ENCODE data around the gene FOXI2.

The FOXI2 gene

GRCh38 chr10:127736915-127737562 is at the start of gene FOXI2:
Gene FOXI2, plus strand, starts transcription at chr10:127737185. Its CDS starts 89 bp downstream, at chr10:127737274.
- no peak for DNase-seq

DNA sequence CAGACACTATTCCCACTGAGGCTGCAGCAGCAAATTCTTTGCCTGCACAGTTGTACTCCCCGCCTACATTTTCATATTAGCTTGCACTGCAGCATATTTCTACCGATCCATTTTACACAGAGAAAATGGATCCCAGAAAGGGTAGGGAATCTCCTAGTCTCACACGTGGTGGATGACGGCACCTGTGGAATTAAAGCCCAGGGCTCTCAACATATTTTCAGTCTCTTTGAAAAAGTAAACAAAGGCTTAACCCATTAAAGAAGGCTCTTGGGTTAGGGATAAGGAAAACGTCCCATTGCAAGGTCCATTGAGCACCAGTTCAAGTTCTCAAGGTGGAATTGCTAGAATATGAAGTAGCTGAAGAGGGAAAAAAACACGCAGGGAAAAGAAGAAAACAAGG is 49.4 kb upstream of the FOXI2 start:
- DNase-seq, result no peak

DNA sequence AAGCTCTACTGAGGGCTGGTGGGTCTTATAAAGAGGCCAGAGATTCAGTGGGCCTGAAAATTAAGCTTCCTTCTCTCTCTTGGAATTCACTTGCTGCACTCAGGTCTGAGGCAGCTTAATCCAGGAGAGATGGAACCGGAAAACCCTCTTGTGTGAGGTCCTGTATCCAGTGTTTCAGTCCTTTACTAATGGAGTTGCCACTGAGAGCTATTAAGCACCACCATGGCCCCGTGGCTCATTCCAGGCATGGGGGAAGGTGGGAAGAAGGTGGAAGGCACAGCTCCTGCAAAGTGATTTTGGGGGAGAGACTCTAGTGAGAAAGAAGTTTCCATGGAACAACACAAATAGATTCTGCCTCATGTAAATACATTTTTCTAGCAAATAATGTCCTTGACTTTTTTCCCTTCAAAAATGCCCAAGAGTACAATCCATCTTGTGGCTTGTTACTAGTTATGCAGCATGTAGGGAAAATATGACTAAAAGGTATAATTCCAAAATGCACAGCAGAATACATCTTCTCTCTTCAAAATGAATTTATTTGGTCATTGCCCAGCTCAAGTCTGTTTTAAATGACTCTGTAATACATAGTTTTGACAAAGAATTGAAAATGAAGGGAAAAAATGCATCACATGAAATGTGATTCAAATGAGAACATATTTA is 46.7 kb upstream of the FOXI2 start:
- DNase-seq, result no peak

DNA sequence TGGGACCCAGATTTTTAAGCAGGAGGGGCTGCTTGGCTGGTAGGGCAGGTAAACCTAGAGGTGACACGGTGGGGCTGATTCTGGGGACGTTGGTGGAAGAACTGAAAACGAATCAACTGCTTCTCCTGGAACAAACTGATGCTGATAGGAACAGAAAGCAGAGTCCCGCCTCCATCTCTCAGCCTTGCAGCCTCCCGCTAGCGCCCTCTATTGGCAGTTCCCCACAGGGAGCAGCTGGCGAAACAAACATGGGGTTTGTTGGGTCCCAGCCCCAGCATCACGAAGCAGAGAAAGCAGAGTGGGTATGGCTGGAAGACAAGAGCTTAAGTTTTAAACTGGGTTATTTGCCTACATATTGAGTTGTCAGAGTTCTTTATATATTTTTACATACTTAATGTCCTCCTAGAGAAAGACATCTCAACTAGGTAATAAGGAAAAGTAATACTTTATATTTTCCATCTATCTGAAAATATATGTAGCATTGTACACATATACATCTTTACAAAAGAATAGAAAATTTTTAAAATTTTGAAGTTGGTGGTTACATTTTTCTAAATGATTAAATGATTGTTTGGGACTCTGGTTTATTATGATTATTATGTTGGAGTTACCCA is 42.3 kb upstream of the FOXI2 start:
- no peak for DNase-seq

GRCh38 chr10:127695431-127695830 is 41.6 kb upstream of the FOXI2 start:
- DNase-seq, result no peak

DNA sequence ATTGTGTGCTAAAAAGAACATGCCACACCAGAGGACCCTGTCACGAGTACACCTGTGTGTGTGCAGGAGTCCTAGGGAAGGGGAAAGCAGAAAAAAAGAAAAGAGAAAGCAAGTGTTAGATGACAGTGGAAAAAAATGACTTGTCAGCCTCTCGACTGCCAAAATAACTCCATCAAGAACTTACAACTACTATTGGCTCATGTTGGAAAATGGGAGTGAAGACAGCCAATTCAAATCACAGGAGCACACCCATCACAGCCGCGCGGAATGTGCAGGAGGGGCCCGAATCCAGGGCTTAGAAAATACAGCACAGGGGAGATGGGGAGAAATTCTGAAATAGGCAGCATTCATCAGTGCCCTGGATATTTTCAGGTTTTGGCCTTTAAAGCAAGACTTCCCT is 38.1 kb upstream of the FOXI2 start:
- DNase-seq, result no peak

- no peak for DNase-seq
Observed at GRCh38 chr10:127699311-127699710, 37.7 kb upstream of the FOXI2 start.

DNA sequence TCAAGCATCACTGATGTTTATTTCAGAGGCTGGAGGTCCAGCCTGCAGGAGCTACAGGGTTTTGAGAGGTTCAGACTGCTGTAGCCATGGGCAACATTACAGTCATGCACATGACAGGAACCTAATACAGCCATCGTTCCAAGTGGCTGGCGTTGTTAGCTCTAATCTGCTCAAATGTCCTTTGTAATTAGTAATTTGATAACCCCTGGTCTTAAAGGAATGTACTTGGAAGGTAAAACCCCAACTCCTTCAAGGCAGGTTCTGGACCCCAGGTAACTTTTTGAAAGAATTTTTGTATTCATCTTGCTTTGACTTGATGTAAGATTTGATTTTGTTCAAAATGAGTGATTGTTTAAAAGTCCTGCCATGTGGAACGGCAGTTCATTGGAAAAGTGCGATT is 34.7 kb upstream of the FOXI2 start:
- DNase-seq, result no peak

GRCh38 chr10:127715249-127715648 is 21.7 kb upstream of the FOXI2 start:
- no peak for DNase-seq

DNA sequence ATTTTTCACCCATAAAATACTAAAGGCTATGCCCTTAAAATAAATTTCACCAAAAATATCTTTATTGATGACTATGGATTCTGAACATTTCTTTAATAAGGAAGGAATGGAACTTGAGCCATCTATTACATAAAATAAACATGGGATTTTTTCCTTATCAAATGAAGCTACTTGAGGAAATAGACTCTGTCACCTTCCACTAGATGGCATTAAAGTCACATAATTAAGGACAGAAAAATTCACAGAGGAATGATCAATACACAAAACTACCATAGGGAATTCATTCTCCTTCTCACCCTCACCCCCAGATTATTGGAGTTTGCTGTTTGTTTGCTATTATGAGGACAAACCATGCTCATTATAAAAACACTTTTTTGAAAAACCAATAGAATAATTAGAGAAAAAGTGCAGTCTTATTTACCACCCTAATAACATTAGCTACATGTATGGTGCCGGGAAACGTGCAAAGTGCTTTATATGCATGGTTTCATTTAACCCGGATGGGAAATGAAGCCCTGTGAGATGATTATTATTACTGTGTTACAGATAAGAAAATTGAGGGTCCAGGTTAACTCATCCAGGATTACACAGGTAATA is 21.1 kb upstream of the FOXI2 start:
- DNase-seq, result no peak

DNA sequence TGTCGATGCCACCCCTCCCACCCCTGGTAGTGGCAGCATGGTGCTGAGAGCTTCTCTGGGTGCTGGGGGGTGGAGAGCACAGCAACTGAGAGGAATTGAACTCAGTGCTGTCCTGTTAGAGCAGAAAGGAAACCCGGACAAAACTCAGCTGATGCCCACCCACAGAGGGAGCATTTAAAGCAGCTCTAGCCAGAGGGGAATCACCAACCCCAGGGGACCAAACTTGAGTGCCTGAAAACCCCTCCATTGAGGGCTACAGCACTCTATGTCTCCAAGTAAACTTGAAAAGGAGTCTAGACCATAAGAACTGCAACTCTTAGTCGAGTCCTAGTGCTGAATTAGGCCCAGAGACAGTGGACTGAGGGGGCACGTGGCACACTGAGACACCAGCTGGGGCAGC is 16.8 kb upstream of the FOXI2 start:
- no peak for DNase-seq

DNA sequence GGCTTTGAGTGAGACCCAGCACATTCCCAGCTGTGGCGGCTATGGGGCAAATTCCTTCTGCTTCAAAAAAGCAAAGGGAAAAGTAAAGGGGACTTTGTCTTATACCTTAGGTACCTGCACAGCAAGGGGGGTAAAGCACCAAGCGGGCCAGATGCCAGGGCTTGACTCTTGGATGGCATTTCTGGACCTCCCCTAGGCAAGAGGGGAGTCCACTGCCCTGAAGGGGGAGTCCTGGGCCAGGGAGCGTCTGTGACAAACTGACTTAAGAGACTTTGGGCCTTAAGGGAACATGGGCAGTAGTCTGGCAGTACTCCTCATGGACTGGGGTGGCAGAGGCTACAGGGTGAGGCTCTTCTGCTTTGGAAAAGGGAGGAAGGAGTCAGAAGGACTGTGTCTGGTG is 16.1 kb upstream of the FOXI2 start:
- DNase-seq, result no peak

DNA sequence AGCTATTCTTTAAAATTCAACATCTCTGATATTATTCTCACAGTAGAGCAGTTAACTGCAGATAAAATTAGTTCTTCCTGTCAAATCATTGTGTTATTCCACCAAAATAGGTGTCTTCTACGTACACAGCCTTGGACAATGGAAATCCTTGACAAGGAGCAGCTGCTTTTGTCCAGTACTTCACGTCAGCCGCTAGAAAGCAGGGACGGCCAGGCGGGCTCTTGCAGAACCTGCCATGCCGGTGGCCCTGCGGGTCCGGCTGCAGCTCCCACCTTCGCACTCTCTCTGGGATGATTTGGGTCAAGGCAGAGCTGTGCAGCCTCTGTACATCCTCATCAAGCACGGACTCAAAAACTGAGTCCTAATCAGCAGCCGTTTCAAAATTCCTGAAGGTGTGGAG is 2.2 kb upstream of the FOXI2 start:
- DNase-seq, result no peak

DNA sequence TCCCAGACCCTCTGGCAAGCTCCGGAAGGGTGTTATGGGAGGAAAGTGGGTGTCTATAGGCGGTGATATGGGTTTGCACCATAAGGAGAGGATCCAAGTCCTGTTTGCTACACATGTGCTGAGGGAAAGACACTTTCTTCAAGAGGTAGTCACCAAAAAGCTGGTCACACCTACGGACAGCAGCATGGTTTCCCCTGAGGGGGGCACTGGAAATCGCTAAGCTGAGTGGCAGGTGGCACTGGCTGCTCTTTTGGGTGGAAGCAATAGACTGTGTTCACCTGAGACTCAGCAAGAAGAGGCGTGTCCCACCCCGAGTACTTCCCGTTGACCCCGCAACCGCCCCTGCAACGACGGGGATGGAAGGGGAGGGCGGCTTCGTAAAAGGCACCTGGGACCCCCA is 1.8 kb upstream of the FOXI2 start:
- DNase-seq, result no peak

DNA sequence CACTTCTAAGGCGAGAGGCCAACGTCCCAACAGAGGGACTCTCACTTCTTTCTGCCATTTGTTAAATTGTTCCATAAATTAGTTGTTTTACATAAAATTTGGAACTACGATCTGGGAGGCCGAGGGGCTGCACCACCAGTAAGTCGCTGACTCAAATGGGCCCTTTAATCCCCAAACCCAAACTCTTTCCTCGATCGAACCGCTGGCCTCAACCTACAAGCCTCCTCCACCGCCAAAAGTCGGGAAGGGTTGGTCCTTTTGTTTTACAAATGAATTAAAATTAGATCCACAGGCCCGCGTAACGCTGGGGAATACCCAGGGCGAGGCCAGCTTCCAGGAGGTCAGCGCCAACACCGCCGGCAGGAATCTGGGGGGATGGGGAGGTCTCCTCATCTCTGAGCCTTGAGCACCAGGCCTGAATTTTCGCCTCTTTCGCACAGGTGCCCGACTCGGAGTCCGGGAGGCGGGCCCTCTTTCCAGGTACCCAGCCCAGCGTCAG is 1.2 kb upstream of the FOXI2 start:
- DNase-seq, result no peak

DNA sequence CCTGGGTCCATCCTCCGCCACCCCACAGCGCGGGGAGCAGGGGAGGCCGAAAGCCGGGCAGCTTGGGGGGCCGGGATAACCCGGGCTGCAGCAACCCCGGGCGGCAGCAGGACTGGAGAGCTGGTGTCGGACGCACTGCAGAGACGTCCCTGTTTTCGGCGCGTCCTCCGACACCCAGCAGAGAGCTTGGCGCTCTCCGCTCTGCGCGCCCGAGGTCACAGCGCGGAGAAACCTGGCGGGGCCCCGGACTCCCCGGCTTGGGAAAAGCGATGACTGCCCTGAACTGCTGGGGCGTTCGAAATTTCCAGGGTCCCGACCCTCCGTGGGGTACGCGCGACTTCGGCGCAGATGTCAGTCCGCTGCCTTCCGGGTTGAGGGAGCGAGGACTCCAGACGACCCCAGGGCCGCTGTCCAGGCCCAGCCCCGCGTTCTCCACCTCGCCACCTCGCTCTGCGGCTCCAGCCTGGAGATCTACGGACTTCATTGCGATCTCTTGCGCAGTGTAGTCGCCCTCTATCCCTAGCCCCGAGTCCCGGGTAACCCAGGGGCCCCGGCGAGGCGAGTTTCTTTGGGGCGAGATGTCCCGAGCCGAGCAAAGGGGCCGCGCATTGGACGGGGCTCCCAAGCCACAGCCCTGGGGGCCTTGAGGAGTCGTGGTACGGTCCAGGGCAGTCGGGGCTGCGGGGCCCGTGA is 617 bp upstream of the FOXI2 start:
- DNase-seq, result no peak

- no peak for DNase-seq
Observed at GRCh38 chr10:127737563-127738511, 852 bp downstream of the FOXI2 start.

DNA sequence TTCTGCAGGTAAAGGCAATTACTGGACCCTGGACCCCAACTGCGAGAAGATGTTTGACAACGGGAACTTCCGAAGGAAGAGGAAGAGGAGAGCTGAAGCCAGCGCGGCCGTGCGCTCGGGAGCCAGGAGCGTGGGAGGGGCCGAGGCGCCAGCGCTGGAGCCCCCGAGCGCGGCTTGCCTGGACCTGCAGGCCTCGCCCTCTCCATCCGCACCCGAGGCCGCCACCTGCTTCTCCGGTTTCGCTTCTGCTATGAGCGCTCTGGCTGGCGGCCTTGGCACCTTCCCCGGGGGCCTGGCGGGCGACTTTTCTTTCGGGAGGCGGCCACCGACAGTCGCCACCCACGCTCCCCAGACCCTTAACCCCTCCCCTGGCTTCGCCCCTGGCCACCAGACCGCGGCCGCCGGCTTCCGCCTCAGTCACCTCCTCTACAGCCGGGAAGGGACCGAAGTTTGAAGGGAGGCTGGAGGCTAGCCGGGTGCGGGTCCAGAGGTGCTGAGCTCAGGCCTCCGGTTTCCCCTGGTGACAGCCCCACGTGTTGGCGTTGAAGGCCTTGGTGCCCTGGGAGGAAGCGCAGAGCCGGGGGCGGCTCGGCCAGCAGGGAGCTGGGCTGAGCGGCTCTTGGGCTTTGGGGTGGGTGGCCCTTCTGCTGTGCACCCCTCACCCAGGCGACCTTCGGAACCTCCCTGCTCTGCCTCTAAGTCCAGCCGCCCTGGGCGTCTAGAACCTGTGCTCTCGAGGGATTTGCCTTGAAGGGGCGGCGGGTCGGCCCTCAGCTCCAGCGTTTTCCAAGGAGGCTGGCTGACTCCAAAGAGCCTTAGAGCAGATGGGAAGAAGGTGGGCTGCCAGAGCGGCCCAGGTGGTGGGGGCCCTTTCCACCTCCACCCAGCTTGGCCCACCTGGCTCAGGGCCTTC is 1.8 kb downstream of the FOXI2 start:
- no peak for DNase-seq

DNA sequence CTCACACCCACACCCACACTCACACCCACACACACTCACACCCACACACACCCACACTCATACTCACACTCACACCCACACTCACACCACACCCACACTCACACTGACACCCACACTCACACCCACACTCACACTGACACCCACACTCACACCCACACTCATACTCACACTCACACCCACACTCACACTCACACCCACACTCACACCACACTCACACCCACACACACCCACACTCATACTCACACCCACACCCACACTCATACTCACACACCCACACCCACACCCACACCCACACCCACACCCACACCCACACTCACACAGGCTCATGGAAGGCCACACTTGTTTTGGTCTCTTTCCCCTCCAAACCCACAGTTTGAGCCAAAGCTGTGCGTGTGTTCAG is 2.9 kb downstream of the FOXI2 start:
- DNase-seq, result no peak

DNA sequence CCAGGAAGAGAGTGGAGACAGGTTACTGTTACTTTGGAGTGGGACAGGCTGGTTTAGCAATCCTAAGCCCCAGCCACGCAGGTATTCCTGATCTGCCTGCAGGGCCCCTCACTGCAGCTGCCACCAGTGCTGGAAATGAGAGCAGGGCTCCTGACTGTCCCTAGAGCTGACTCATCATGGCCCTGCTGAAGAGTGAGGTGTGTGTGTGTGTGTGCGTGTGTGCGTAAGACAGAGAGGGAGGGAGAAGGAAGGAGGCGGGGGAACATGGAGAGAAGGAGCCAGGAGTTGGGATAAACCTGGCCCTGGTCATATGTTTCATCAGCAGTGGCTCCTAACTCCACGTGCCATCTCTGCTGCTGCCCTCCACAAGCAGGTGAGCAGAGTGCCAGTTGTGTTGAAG is 3.6 kb downstream of the FOXI2 start:
- DNase-seq, result no peak

GRCh38 chr10:127743205-127743604 is 6.2 kb downstream of the FOXI2 start:
- DNase-seq, result no peak
